Lower leg skin (tissue), 4 donors: ENCODE results near the gene TCTN2. TPM values are rescaled to one million over a fixed set of nuclear protein-coding genes. Genes with fewer than 3 reads are reported as not detected.

Experiments
- DNase-seq, 2 donors: peaks; one replicate each; pipeline ENCODE4 v3.0.0-alpha.2; 2019; ENCODE audit warnings: low spot score in 2 of 2
- H3K4me3 ChIP-seq: fragments of 200-600 bp; sonication (generic); 2 replicates; pipeline ENCODE4 v1.5.1; 2017; ENCODE audit warnings: mild to moderate bottlenecking, low read depth; ENCODE audit not compliant: poor library complexity, severe bottlenecking
- POLR2A ChIP-seq, 2 donors: fragments of 450-650 bp; IDR thresholded peaks; one replicate each; pipeline ENCODE4 v1.6.1; 2016 to 2017; ENCODE audit warnings: antibody characterized with exemption in 2 of 2, mild to moderate bottlenecking in 1 of 2, moderate library complexity in 1 of 2
- WGBS, 2 donors: methylation state at CpG; one replicate each; pipeline ENCODE4 v1.1.5; 2018; 5-methylcytosine and 5-hydroxymethylcytosine counted together
- intact Hi-C: fragments of 100-400 bp; cut with DNase I; formaldehyde crosslinking; loops from one replicate; pipeline ENCODE4 v1.15.0; 2023; ENCODE audit warnings: low total_unique reads
- total RNA-seq, 4 donors: library from RNA; depleted of rRNA; stranded (reverse); fragments of >200 nt; gene quantifications; one replicate each; pipeline ENCODE4 v1.1.0, GENCODE V29; 2016
- TF ChIP-seq, protein P1 (sequence below), 3 donors: fragments of 450-650 bp; IDR thresholded peaks; one replicate each; pipeline ENCODE4 v1.5.1; 2016; ENCODE audit warnings: antibody characterized with exemption in 3 of 3, mild to moderate bottlenecking in 3 of 3, moderate library complexity in 2 of 3

The TCTN2 gene
- total RNA-seq, 4 donors from 2014 or later, result 9.2 to 14.6 (median 10.7) TPM

DNA sequence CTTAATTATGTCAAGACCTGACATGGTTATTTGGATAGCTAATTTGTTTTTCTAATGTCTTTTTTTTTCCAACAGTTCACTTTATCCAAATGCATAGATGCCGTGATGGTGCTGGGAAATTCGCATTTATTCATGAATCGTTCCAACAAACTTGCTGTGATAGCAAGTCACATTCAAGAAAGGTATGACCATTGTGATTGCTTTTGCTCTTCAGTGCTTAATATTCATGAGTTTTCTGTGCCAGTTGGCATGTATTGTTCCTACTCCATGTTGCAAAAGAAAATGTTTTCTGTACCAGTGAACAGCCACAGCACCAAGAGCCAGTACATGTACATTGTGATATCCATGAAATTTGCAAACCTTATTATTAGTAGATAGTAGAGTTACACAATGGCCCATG lies 25.5 kb upstream of the TCTN2 start:
- whole genome bisulfite sequencing, 2 donors, result 94 to 97% methylated on average over 3 of the region's 3 CpGs
- TF ChIP-seq, protein P1, sequence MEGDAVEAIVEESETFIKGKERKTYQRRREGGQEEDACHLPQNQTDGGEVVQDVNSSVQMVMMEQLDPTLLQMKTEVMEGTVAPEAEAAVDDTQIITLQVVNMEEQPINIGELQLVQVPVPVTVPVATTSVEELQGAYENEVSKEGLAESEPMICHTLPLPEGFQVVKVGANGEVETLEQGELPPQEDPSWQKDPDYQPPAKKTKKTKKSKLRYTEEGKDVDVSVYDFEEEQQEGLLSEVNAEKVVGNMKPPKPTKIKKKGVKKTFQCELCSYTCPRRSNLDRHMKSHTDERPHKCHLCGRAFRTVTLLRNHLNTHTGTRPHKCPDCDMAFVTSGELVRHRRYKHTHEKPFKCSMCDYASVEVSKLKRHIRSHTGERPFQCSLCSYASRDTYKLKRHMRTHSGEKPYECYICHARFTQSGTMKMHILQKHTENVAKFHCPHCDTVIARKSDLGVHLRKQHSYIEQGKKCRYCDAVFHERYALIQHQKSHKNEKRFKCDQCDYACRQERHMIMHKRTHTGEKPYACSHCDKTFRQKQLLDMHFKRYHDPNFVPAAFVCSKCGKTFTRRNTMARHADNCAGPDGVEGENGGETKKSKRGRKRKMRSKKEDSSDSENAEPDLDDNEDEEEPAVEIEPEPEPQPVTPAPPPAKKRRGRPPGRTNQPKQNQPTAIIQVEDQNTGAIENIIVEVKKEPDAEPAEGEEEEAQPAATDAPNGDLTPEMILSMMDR (IDR thresholded peaks at IDR 0.05), result no peak
- no peak for TF ChIP-seq POLR2A (IDR thresholded peaks at IDR 0.05)
- no peak overlapping the region for H3K4me3 ChIP-seq
- intact Hi-C loops, result no loop called here
- DNase-seq, result no peak

DNA sequence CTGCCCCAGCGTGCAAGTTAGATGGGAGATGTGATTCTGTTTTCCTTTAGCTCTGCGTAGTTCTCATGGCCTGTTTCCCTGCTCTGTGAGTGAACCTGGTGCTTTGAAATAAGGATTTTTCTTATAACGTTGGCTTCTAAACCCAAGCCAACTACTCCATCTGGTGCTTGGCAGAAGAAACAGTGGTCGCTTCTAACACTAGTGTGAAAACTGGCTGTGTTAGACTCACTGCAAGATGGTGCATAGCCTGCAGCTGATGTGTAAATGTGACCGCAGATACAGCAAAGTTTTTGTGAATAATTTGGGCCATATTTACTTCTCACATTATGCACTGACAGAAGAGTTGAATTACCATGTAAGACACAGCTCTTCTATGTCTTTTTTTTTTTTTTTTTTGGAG lies 25.0 kb upstream of the TCTN2 start:
- intact Hi-C loops, result no loop called here
- no peak overlapping the region for H3K4me3 ChIP-seq
- no peak for TF ChIP-seq POLR2A (IDR thresholded peaks at IDR 0.05)
- 69 to 76% methylated on average over 5 of the region's 5 CpGs for WGBS, 2 donors
- DNase-seq, result no peak

DNA sequence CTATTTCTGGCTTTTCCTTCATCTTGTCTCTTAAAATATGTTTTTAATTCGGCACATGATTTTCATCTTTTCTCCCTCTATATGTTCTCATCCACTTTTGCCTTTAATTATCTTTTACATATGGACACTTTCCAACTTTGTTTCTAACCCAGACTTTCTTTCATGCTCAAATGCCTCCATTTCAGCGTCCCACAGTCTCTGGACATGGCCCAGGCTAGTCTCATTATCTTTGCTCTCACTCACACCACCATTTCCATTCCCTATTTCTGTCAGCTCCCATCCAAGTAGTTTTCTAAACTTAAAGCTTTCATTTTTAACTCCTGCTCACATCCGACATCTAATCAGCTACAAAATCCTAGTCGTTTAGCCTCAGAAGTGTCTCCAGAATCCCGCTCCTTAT lies 22.5 kb upstream of the TCTN2 start:
- no peak for TF ChIP-seq POLR2A (IDR thresholded peaks at IDR 0.05)
- TF ChIP-seq, protein P1 (IDR thresholded peaks at IDR 0.05), result no peak
- no peak overlapping the region for H3K4me3 ChIP-seq
- intact Hi-C loops, result no loop called here
- DNase-seq, result no peak
- WGBS, 2 donors, result 79 to 83% methylated on average over 5 of the region's 5 CpGs

DNA sequence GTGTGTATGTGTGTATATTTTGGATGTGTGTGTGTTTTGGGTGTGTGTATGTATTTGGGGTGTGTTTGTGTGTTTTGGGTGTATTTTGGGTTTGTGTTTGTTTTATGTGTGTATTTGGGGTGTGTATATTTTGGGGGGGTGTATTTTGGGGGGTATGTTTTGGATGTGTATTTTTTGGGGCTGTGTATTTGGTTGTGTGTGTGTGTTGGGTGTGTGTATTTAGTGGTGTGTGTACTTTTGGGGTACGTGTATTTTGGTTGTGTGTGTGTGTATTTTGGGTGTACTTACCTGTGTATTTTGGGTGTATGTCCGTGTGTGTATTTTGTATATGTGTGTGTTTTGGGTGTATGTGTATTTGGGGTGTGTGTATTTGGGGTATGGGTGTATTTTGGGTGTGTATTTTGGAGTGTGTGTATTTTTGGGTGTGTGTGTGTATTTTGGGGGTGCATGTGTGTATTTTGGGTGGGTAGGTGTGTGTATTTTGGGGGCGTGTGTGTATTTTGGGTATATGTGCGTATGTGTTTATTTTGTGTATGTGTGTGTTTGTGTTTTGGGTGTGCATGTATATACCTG lies 16.7 kb upstream of the TCTN2 start:
- intact Hi-C loops, result no loop called here
- 91 to 94% methylated on average over 4 of the region's 4 CpGs for WGBS, 2 donors

DNA sequence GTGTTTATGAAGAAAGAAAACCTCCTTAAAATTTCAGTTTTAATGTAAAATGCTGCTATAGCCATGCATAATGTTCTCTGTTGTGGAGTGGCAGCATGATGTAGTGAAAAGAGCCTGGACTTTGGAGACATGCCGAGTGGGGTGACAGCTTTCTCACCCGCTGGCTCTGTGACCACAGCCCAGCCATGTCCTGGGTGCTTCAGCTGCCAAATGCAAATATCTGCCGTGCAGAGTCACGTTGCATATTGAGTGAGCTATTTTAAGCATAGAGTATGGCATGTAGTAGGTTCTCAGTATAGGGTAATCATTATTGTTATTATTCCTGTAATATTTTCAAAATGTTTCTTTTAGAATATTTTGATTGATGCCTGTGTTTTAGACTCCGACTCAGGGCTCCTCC lies 15.5 kb upstream of the TCTN2 start:
- TF ChIP-seq, protein P1 (IDR thresholded peaks at IDR 0.05), result no peak
- no peak for TF ChIP-seq POLR2A (IDR thresholded peaks at IDR 0.05)
- no peak overlapping the region for H3K4me3 ChIP-seq
- DNase-seq, result no peak
- intact Hi-C loops, result no loop called here
- 71 to 77% methylated on average over 5 of the region's 5 CpGs for WGBS, 2 donors

More for the DNA sequence above, 16.7 kb upstream of the TCTN2 start:
- DNase-seq, result no peak
- TF ChIP-seq, protein P1 (IDR thresholded peaks at IDR 0.05), result no peak
- TF ChIP-seq POLR2A (IDR thresholded peaks at IDR 0.05), result no peak
- H3K4me3 ChIP-seq, result no peak overlapping the region

DNA sequence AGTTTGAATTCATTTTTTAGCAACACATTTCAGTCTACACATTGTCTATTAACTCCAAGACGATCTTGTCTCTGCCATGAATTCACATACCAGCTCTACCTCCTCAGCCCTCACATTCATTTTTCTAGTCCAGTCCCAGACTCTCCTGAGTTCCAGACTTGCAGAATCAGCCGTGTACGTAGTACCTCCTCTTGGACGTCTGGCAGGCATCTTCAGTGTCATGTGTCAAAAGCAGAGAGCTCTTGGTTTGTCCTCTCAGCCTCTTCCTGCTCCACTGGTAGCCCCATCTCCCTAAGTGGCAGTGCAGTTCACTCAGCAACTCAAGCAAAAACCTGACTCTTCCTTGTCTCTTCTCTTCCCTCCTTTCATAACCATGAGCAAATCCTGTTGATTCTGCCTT lies 14.5 kb upstream of the TCTN2 start:
- DNase-seq, result no peak
- TF ChIP-seq POLR2A (IDR thresholded peaks at IDR 0.05), result no peak
- TF ChIP-seq, protein P1 (IDR thresholded peaks at IDR 0.05), result no peak
- intact Hi-C loops, result no loop called here
- no peak overlapping the region for H3K4me3 ChIP-seq
- WGBS, 2 donors, result 85 to 92% methylated on average over 4 of the region's 4 CpGs
